HCT116 (cell line): ENCODE measurements around the gene HESX1. TPM values are rescaled to one million over a fixed set of nuclear protein-coding genes. Genes with fewer than 3 reads are reported as not detected.

Source experiments
- ATAC-seq: fragments of 200-7000 bp; cut with Tn5 transposase; 2 replicates; pipeline ENCODE4 v1.9.1; 2020; ENCODE audit warnings: mild to moderate bottlenecking, moderate library complexity
- BruUV-seq: library from RNA; stranded (reverse); fragments of 400-500 nt; replicated peaks from 2 replicates; lab custom pipeline; 2021; lab: Mats Ljungman, UMichigan
- CTCF ChIA-PET: fragments of 300-600 bp; sonication (Branson Sonifier 250); formaldehyde crosslinking; loops from one replicate; lab custom pipeline; 2021; ENCODE audit warnings: antibody characterized with exemption; lab: Charles Lee
- POLR2A ChIA-PET: fragments of 300-600, 350-600 bp; sonication (Branson Sonifier 250); formaldehyde crosslinking; loops from one replicate; lab custom pipeline; 2021; ENCODE audit warnings: antibody characterized with exemption; lab: Charles Lee
- RAD21 ChIA-PET, 2 experiments: fragments of 300-600 bp; sonication (Branson Sonifier 250); formaldehyde crosslinking; loops; one replicate each; lab custom pipeline; 2023; ENCODE audit warnings: low total read pairs in 2 of 2; ENCODE audit not compliant: uncharacterized antibody in 2 of 2, unreplicated experiment in 2 of 2, low non-redundant PET in 1 of 2; lab: Charles Lee
- DNase-seq: peaks from one replicate; pipeline ENCODE4 v3.0.0-alpha.2; 2010; ENCODE audit warnings: low read depth, low spot score
- H2AFZ ChIP-seq: fragments of 200-600 bp; shearing (Covaris generic), sonication (generic); 2 replicates; pipeline ENCODE4 v1.6.1; 2017; ENCODE audit warnings: low read depth, mixed run types, mixed read lengths, antibody characterized with exemption, low read length; ENCODE audit not compliant: poor library complexity, severe bottlenecking
- H3K27ac ChIP-seq: 2 replicates; pipeline ENCODE4 v1.5.1; 2012; ENCODE audit warnings: low read depth, low read length
- H3K27me3 ChIP-seq: fragments of 200-600 bp; sonication (generic); 2 replicates; pipeline ENCODE4 v1.6.1; 2016; ENCODE audit warnings: mixed run types, low read length, mixed read lengths; ENCODE audit not compliant: insufficient read depth
- H3K36me3 ChIP-seq, 2 experiments: fragments of 200-500 bp in 1 of 2; fragments of 200-600 bp in 1 of 2; sonication (Bioruptor generic) in 1 of 2; sonication (generic) in 1 of 2; 2 replicates each; pipeline versions ENCODE4 v1.5.1 to v1.6.1; 2014 to 2016; ENCODE audit warnings: low read length in 2 of 2, inconsistent platforms in 1 of 2, mixed read lengths in 1 of 2, mixed run types in 1 of 2; ENCODE audit not compliant: insufficient read depth in 2 of 2, control insufficient read depth in 1 of 2
- H3K4me1 ChIP-seq, 2 experiments: fragments of 200-600 bp in 1 of 2; sonication (generic) in 1 of 2; 2 replicates each; pipeline versions ENCODE4 v1.5.1 to v1.6.1; 2012 to 2017; ENCODE audit warnings: low read length in 2 of 2, inconsistent platforms in 1 of 2, mild to moderate bottlenecking in 1 of 2, mixed read lengths in 1 of 2, mixed run types in 1 of 2, moderate library complexity in 1 of 2; ENCODE audit not compliant: insufficient read depth in 2 of 2, control insufficient read depth in 1 of 2
- H3K4me2 ChIP-seq: fragments of 200-600 bp; sonication (generic); 2 replicates; pipeline ENCODE4 v1.6.1; 2017; ENCODE audit warnings: mixed run types, low read length, mixed read lengths
- H3K4me3 ChIP-seq, 2 experiments: fragments of 200-600 bp in 1 of 2; sonication (generic) in 1 of 2; replicated peaks in 1 of 2; 2 replicates each; pipeline ENCODE4 v1.5.1; 2011 to 2016; ENCODE audit warnings: low read length in 2 of 2, control low read depth in 1 of 2, low read depth in 1 of 2, mild to moderate bottlenecking in 1 of 2, mixed read lengths in 1 of 2, mixed run types in 1 of 2
- H3K79me2 ChIP-seq: fragments of 200-600 bp; sonication (generic); 2 replicates; pipeline ENCODE4 v1.6.1; 2017; ENCODE audit warnings: mild to moderate bottlenecking, mixed run types, low read length, moderate library complexity, mixed read lengths; ENCODE audit not compliant: insufficient read depth
- H3K9ac ChIP-seq: fragments of 200-600 bp; sonication (generic); 2 replicates; pipeline ENCODE4 v1.6.1; 2016; ENCODE audit warnings: low read length, mixed read lengths
- H3K9me2 ChIP-seq: fragments of 200-600 bp; sonication (generic), shearing (Covaris generic); 2 replicates; pipeline ENCODE4 v1.6.1; 2017; ENCODE audit warnings: mixed run types, mild to moderate bottlenecking, moderate library complexity; ENCODE audit not compliant: insufficient read depth
- H3K9me3 ChIP-seq, 2 experiments: fragments of 200-500 bp in 1 of 2; fragments of 200-600 bp in 1 of 2; sonication (Bioruptor generic) in 1 of 2; sonication (generic) in 1 of 2; 2 replicates each; pipeline ENCODE4 v1.6.1; 2014 to 2017; ENCODE audit warnings: low read length in 2 of 2, mixed read lengths in 2 of 2, inconsistent platforms in 1 of 2, low read depth in 1 of 2, mild to moderate bottlenecking in 1 of 2, mixed run types in 1 of 2, moderate library complexity in 1 of 2; ENCODE audit not compliant: control insufficient read depth in 1 of 2, insufficient read depth in 1 of 2
- H4K20me1 ChIP-seq: fragments of 200-600 bp; sonication (generic), shearing (Covaris generic); 2 replicates; pipeline ENCODE4 v1.6.1; 2017; ENCODE audit warnings: mixed run types, mild to moderate bottlenecking, moderate library complexity; ENCODE audit not compliant: insufficient read depth
- CBX3 ChIP-seq: IDR thresholded peaks from 2 replicates; pipeline ENCODE4 v1.6.1; 2012; ENCODE audit warnings: low read depth
- CEBPB ChIP-seq: IDR thresholded peaks from 2 replicates; pipeline ENCODE4 v1.6.1; 2012; ENCODE audit warnings: low read depth
- ELF1 ChIP-seq: IDR thresholded peaks from 2 replicates; pipeline ENCODE4 v1.6.1; 2012; ENCODE audit warnings: low read depth, borderline replicate concordance
- POLR2A ChIP-seq: IDR thresholded peaks from 2 replicates; pipeline ENCODE4 v1.7.0; 2011; ENCODE audit warnings: borderline replicate concordance; ENCODE audit not compliant: insufficient read depth, insufficient read length; ENCODE audit errors: extremely low read depth
- POLR2AphosphoS5 ChIP-seq: IDR thresholded peaks from 2 replicates; pipeline ENCODE4 v1.6.1; 2011; ENCODE audit warnings: mild to moderate bottlenecking, low read depth, low read length, moderate library complexity
- intact Hi-C: fragments of 100-400 bp; cut with micrococcal nuclease; formaldehyde crosslinking; loops from 2 replicates; pipeline ENCODE4 v1.10.0; 2022
- total RNA-seq: library from RNA; stranded (reverse); gene quantifications from one replicate; pipeline ENCODE4 v1.2.1, GENCODE V29; 2021; ENCODE audit not compliant: unreplicated experiment
- TF ChIP-seq, protein P1 (sequence below): IDR thresholded peaks from 2 replicates; pipeline ENCODE4 v1.6.1; 2012; ENCODE audit warnings: low read depth
- TF ChIP-seq, protein P2 (sequence below): IDR thresholded peaks from 2 replicates; pipeline ENCODE4 v1.6.1; 2012

Gene HESX1
- total RNA-seq, 1 experiment from 2014 or later, result 2.1 TPM

DNA sequence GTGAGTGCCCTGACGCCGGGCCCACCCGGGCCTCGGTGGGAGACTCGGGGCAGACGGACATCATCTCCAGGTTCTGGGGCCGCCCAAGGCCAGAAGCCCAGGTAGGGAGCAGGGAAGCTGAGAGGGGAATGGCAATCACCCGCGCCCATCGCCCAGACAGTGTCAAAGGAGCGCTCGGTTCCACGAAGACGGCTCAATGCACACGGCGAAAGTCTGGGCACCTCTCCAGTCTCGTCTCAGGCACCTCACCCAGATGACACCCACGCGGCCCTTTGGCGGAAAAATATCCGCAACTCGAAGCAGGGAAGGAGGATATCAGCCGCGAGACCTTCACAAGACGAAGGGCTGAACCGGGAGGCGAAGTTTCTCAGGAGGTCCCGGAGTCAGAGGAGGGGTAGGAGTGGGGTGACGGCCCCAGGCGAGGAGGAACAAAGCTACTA is 35.5 kb downstream of the HESX1 start:
- peak overlapping the region; percentile 58; the same call in 1 of the 2 replicates for H3K9ac ChIP-seq
- POLR2A ChIA-PET, result no interaction called here

More for the DNA sequence above, 35.5 kb downstream of the HESX1 start:
- Histone ChIP-seq H3K4me2 (peak overlapping the region; percentile 86), H3K9me3 (no peaks in the 10 kb centered on the region), H3K9me2 (no peaks in the 10 kb centered on the region), H3K27ac (peak overlapping the region; percentile 32; the same call in 1 of the 2 replicates), H3K4me3 (peak overlapping the region; percentile 59 to 67), H4K20me1 (no peaks in the 10 kb centered on the region), H3K79me2 (no peaks in the 10 kb centered on the region), H2AFZ (no peak overlapping the region), H3K27me3 (no peaks in the 10 kb centered on the region), H3K4me1 (peaks cover 14 to 21% of the 10 kb centered on the region in 2 experiments; a peak in 3 of 4 replicates), H3K36me3 (no peaks in the 10 kb centered on the region)
- ATAC-seq (no peak), DNase-seq (no peak)
- no peak for TF ChIP-seq POLR2AphosphoS5
- TF ChIP-seq ELF1, result no peak
- TF ChIP-seq CBX3, result no peak
- no peak for TF ChIP-seq CEBPB
- no peak for TF ChIP-seq POLR2A
- TF ChIP-seq, protein P1, sequence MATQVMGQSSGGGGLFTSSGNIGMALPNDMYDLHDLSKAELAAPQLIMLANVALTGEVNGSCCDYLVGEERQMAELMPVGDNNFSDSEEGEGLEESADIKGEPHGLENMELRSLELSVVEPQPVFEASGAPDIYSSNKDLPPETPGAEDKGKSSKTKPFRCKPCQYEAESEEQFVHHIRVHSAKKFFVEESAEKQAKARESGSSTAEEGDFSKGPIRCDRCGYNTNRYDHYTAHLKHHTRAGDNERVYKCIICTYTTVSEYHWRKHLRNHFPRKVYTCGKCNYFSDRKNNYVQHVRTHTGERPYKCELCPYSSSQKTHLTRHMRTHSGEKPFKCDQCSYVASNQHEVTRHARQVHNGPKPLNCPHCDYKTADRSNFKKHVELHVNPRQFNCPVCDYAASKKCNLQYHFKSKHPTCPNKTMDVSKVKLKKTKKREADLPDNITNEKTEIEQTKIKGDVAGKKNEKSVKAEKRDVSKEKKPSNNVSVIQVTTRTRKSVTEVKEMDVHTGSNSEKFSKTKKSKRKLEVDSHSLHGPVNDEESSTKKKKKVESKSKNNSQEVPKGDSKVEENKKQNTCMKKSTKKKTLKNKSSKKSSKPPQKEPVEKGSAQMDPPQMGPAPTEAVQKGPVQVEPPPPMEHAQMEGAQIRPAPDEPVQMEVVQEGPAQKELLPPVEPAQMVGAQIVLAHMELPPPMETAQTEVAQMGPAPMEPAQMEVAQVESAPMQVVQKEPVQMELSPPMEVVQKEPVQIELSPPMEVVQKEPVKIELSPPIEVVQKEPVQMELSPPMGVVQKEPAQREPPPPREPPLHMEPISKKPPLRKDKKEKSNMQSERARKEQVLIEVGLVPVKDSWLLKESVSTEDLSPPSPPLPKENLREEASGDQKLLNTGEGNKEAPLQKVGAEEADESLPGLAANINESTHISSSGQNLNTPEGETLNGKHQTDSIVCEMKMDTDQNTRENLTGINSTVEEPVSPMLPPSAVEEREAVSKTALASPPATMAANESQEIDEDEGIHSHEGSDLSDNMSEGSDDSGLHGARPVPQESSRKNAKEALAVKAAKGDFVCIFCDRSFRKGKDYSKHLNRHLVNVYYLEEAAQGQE, result no peak
- TF ChIP-seq, protein P2, sequence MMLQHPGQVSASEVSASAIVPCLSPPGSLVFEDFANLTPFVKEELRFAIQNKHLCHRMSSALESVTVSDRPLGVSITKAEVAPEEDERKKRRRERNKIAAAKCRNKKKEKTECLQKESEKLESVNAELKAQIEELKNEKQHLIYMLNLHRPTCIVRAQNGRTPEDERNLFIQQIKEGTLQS, result no peak
- no TSS peak for BruUV-seq
- intact Hi-C loops, result loop anchor here (5.0 kb wide), 1 partner anchor 62 kb away; no protein-coding TSS in a partner anchor
- ChIA-PET CTCF (no interaction called here), RAD21 (no interaction called here)
